Measurements from ENCODE around the gene ATP11A. TPM values are rescaled to one million over a fixed set of nuclear protein-coding genes. Genes with fewer than 3 reads are reported as not detected.

Gene ATP11A
- total and polyA plus RNA-seq, 10 of the 15 experiments (the other 5 are each of a cell fraction or from before 2014, with no cell fraction given), result 1.4 to 69.6 (median 14.4) TPM

DNA sequence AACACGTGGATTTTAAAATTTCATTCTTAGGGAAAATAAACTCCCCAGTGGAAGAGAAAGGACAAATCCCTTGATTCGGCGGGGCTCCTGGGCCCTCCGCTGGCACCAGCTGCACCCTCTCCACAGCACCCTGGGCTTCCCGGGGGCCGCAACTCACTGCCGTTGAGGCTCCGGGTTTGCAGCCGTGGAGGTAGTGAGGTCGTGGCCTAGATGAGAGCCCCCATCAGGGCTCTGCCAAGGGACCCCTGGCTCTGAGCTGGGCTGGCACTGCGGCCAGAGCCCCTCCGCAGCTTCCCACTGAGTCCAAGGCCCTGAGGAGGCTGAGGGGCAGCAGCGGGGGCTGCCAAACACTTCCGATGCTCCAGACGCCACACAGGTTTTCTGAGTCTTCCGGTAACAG, 145.5 kb downstream of the ATP11A start:
- no peak for FAIRE-seq
- Histone ChIP-seq H4K20me1 (ENCODE audit: control insufficient read depth, insufficient read depth) (no peaks in the 10 kb centered on the region), H3K79me2 (ENCODE audit: control insufficient read depth, insufficient read depth, low read length) (no peaks in the 10 kb centered on the region), H2AFZ (ENCODE audit: control insufficient read depth, low read depth, low read length) (no peak overlapping the region), H3K4me2 (ENCODE audit: control insufficient read depth, insufficient read depth) (no peak overlapping the region), H3K9ac (ENCODE audit: control insufficient read depth, insufficient read depth, low read length) (no peak overlapping the region), H3K9me3 (replicated peaks; ENCODE audit: control insufficient read depth, insufficient read depth, low read length) (no peaks in the 10 kb centered on the region), H3K27ac (ENCODE audit: control insufficient read depth, insufficient read depth) (no peak overlapping the region), H3K27me3 (replicated peaks in 1 of 2; ENCODE audit: control insufficient read depth in 2 of 2, insufficient read depth in 2 of 2, low read length in 1 of 2) (no peaks in the 10 kb centered on the region), H3K4me1 (ENCODE audit: control insufficient read depth, insufficient read depth, low read length) (no peaks in the 10 kb centered on the region), H3K4me3 (no peak overlapping the region), H3K36me3 (ENCODE audit: control insufficient read depth in 2 of 2, insufficient read depth in 2 of 2, low read length in 1 of 2) (peaks cover 11 to 26% of the 10 kb centered on the region in 2 experiments)
- ATAC-seq, result no peak
- POLR2A ChIA-PET, result no interaction called here
- TF ChIP-seq POLR2AphosphoS5 (IDR thresholded peaks at IDR 0.05; ENCODE audit: low read length), result no peak
- TF ChIP-seq RELA (IDR thresholded peaks at IDR 0.05; ENCODE audit: borderline replicate concordance, partially characterized antibody), result no peak
- SMC1A ChIA-PET (ENCODE audit: uncharacterized antibody, unreplicated experiment), result no interaction called here
- in situ Hi-C loops (cut with MboI) (no loop called here), intact Hi-C loops (cut with micrococcal nuclease; ENCODE audit: unreplicated experiment) (no loop called here)
- DNase-seq (ENCODE audit: low read depth, low spot score), result no peak
- CTCF ChIA-PET, result no interaction called here
- no TSS peak for BruUV-seq (replicated peaks)
- RAD21 ChIA-PET (ENCODE audit: unreplicated experiment), result no interaction called here
- WGBS (ENCODE audit: insufficient coverage, insufficient replicate concordance, low lambda C conversion rate, missing lambda C conversion rate), result 93% methylated on average over 16 of the region's 16 CpGs

DNA sequence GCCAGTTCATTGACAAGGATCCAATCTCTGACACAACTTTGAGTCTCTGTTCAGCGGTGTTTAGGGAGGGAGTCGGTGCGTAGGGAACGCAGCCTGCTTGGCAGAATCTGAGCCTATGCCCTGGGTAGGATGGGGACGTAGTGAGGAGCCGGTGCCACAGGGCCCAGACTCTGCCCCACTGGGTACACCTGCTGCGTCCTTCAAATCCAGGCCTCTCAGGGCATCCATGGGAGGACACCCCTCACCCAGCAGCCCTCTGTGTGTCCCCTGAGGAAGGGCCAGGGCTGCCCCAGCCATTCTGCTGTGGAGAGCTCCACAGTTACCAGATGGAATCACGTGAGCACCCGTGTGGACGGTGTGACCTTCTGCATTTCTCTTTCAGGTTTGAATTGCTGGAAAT, 146.0 kb downstream of the ATP11A start:
- intact Hi-C loops (cut with micrococcal nuclease; ENCODE audit: unreplicated experiment) (no loop called here), in situ Hi-C loops (cut with MboI) (no loop called here)
- ChIA-PET SMC1A (ENCODE audit: uncharacterized antibody, unreplicated experiment) (no interaction called here), POLR2A (no interaction called here), RAD21 (ENCODE audit: unreplicated experiment) (no interaction called here), CTCF (interaction anchor here (0.7 kb wide), 1 partner anchor 9 kb away, joined by 3 read pairs; no protein-coding TSS in a partner anchor)
- Histone ChIP-seq H3K9ac (ENCODE audit: control insufficient read depth, insufficient read depth, low read length) (no peak overlapping the region), H3K27me3 (replicated peaks in 1 of 2; ENCODE audit: control insufficient read depth in 2 of 2, insufficient read depth in 2 of 2, low read length in 1 of 2) (no peaks in the 10 kb centered on the region), H3K79me2 (ENCODE audit: control insufficient read depth, insufficient read depth, low read length) (no peaks in the 10 kb centered on the region), H3K27ac (ENCODE audit: control insufficient read depth, insufficient read depth) (no peak overlapping the region), H3K4me2 (ENCODE audit: control insufficient read depth, insufficient read depth) (no peak overlapping the region), H3K4me1 (ENCODE audit: control insufficient read depth, insufficient read depth, low read length) (no peaks in the 10 kb centered on the region), H3K9me3 (replicated peaks; ENCODE audit: control insufficient read depth, insufficient read depth, low read length) (no peaks in the 10 kb centered on the region), H3K36me3 (ENCODE audit: control insufficient read depth in 2 of 2, insufficient read depth in 2 of 2, low read length in 1 of 2) (peaks cover 11 to 27% of the 10 kb centered on the region in 2 experiments), H4K20me1 (ENCODE audit: control insufficient read depth, insufficient read depth) (no peaks in the 10 kb centered on the region), H3K4me3 (no peak overlapping the region), H2AFZ (ENCODE audit: control insufficient read depth, low read depth, low read length) (no peak overlapping the region)
- BruUV-seq (replicated peaks), result no TSS peak
- WGBS (ENCODE audit: insufficient coverage, insufficient replicate concordance, low lambda C conversion rate, missing lambda C conversion rate), result 98% methylated on average over 10 of the region's 10 CpGs
- DNase-seq (ENCODE audit: low read depth, low spot score), result no peak
- no peak for ATAC-seq
- no peak for FAIRE-seq
- TF ChIP-seq BACH1 (IDR thresholded peaks at IDR 0.05; ENCODE audit: borderline replicate concordance), result no peak
- TF ChIP-seq, protein P1, sequence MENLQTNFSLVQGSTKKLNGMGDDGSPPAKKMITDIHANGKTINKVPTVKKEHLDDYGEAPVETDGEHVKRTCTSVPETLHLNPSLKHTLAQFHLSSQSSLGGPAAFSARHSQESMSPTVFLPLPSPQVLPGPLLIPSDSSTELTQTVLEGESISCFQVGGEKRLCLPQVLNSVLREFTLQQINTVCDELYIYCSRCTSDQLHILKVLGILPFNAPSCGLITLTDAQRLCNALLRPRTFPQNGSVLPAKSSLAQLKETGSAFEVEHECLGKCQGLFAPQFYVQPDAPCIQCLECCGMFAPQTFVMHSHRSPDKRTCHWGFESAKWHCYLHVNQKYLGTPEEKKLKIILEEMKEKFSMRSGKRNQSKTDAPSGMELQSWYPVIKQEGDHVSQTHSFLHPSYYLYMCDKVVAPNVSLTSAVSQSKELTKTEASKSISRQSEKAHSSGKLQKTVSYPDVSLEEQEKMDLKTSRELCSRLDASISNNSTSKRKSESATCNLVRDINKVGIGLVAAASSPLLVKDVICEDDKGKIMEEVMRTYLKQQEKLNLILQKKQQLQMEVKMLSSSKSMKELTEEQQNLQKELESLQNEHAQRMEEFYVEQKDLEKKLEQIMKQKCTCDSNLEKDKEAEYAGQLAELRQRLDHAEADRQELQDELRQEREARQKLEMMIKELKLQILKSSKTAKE (IDR thresholded peaks at IDR 0.05; ENCODE audit: low read depth, poor library complexity, severe bottlenecking), result no peak
- TF ChIP-seq, protein P2, sequence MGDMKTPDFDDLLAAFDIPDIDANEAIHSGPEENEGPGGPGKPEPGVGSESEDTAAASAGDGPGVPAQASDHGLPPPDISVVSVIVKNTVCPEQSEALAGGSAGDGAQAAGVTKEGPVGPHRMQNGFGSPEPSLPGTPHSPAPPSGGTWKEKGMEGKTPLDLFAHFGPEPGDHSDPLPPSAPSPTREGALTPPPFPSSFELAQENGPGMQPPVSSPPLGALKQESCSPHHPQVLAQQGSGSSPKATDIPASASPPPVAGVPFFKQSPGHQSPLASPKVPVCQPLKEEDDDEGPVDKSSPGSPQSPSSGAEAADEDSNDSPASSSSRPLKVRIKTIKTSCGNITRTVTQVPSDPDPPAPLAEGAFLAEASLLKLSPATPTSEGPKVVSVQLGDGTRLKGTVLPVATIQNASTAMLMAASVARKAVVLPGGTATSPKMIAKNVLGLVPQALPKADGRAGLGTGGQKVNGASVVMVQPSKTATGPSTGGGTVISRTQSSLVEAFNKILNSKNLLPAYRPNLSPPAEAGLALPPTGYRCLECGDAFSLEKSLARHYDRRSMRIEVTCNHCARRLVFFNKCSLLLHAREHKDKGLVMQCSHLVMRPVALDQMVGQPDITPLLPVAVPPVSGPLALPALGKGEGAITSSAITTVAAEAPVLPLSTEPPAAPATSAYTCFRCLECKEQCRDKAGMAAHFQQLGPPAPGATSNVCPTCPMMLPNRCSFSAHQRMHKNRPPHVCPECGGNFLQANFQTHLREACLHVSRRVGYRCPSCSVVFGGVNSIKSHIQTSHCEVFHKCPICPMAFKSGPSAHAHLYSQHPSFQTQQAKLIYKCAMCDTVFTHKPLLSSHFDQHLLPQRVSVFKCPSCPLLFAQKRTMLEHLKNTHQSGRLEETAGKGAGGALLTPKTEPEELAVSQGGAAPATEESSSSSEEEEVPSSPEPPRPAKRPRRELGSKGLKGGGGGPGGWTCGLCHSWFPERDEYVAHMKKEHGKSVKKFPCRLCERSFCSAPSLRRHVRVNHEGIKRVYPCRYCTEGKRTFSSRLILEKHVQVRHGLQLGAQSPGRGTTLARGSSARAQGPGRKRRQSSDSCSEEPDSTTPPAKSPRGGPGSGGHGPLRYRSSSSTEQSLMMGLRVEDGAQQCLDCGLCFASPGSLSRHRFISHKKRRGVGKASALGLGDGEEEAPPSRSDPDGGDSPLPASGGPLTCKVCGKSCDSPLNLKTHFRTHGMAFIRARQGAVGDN (IDR thresholded peaks at IDR 0.05), result no peak
- no peak for TF ChIP-seq SMAD5 (IDR thresholded peaks at IDR 0.05; ENCODE audit: low read depth)
- no peak for TF ChIP-seq MYC (IDR thresholded peaks at IDR 0.05; ENCODE audit: insufficient read depth, insufficient read length, insufficient replicate concordance, low read length, severe bottlenecking)
- TF ChIP-seq, protein P3, sequence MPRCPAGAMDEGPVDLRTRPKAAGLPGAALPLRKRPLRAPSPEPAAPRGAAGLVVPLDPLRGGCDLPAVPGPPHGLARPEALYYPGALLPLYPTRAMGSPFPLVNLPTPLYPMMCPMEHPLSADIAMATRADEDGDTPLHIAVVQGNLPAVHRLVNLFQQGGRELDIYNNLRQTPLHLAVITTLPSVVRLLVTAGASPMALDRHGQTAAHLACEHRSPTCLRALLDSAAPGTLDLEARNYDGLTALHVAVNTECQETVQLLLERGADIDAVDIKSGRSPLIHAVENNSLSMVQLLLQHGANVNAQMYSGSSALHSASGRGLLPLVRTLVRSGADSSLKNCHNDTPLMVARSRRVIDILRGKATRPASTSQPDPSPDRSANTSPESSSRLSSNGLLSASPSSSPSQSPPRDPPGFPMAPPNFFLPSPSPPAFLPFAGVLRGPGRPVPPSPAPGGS (IDR thresholded peaks at IDR 0.05; ENCODE audit: borderline replicate concordance, insufficient read depth, low read depth, low read length, poor library complexity, severe bottlenecking), result no peak
- no peak for TF ChIP-seq POU2F2 (IDR thresholded peaks at IDR 0.05; ENCODE audit: borderline replicate concordance, low read depth, low read length)
- TF ChIP-seq TAF1 (IDR thresholded peaks at IDR 0.05; ENCODE audit: borderline replicate concordance, low read depth, low read length), result no peak

All from GM12878 (cell line).